ENCODE results near the gene CAPN5.
A peak's percentile ranks its signal among the peaks of the same experiment; 100 is the strongest.

Gene CAPN5

DNA sequence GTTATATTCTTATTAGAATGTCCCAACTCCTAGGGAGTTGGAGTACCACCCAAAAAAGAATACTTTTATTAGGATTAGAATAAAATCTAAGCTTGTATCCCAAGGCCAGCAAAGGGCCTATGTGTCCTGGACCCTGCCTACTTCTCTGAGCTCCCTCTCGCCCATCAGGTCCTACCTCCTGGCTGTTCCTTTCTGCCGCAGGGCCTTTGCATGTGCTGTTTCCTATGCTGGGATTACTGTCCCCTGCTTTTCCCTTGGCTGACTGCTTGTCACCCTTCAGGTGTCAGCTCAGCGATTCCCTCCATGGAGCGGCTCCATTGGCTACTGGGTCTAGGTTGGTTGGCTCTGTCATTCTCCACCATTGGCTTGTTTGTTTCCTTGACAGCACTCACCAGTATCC lies 74.7 kb downstream of the CAPN5 start:
- H4K12ac ChIP-seq (ENCODE audit: low read depth, low read length): no peak overlapping the region
- no peak overlapping the region for H3K23ac ChIP-seq (ENCODE audit: low read length)
- H2AFZ ChIP-seq (ENCODE audit: insufficient read depth, low read length, poor library complexity): no peak overlapping the region
- peaks cover 4% of the 10 kb centered on the region for H3K9me3 ChIP-seq (ENCODE audit: insufficient read depth, low read depth, low read length)
- no peak for DNase-seq
- no peak overlapping the region for H3K4me3 ChIP-seq (ENCODE audit: low read depth, low read length)
- H4K91ac ChIP-seq (ENCODE audit: low read depth, low read length): peak overlapping the region; percentile 30
- H3K18ac ChIP-seq (ENCODE audit: low read length): no peak overlapping the region
- no peak overlapping the region for H3K14ac ChIP-seq (ENCODE audit: low read length)
- H2BK120ac ChIP-seq (ENCODE audit: insufficient read depth, low read length, poor library complexity): no peak overlapping the region
- no peaks in the 10 kb centered on the region for H3K27me3 ChIP-seq (ENCODE audit: insufficient read depth, low read length)
- no peak overlapping the region for H2AK5ac ChIP-seq (ENCODE audit: low read length)
- WGBS (ENCODE audit: extremely low coverage, insufficient coverage, insufficient read length): no CpG with 5 or more reads among the region's 4 CpGs
- no peak overlapping the region for H2BK5ac ChIP-seq (ENCODE audit: low read depth, low read length, poor library complexity)
- H3K4ac ChIP-seq (ENCODE audit: low read depth, low read length): no peak overlapping the region
- H3K79me2 ChIP-seq (ENCODE audit: control insufficient read depth, insufficient read depth, low read length, poor library complexity): no peaks in the 10 kb centered on the region
- no peak overlapping the region for H3K9ac ChIP-seq (ENCODE audit: low read length)
- H2BK12ac ChIP-seq (ENCODE audit: low read length): no peak overlapping the region
- no peak overlapping the region for H3K4me2 ChIP-seq (ENCODE audit: low read length)
- no peak overlapping the region for H4K8ac ChIP-seq (ENCODE audit: low read depth, low read length)
- peaks cover 14 to 22% of the 10 kb centered on the region in 2 experiments for H3K4me1 ChIP-seq (ENCODE audit: control insufficient read depth in 1 of 2, insufficient read depth in 2 of 2, low read length in 2 of 2)
- H3K79me1 ChIP-seq (ENCODE audit: low read length): peaks cover 6% of the 10 kb centered on the region
- H3K27ac ChIP-seq (ENCODE audit: low read depth, low read length): no peak overlapping the region
- H3K36me3 ChIP-seq (ENCODE audit: control insufficient read depth in 1 of 2, insufficient read depth in 2 of 2, low read length in 2 of 2): no peaks in the 10 kb centered on the region

DNA sequence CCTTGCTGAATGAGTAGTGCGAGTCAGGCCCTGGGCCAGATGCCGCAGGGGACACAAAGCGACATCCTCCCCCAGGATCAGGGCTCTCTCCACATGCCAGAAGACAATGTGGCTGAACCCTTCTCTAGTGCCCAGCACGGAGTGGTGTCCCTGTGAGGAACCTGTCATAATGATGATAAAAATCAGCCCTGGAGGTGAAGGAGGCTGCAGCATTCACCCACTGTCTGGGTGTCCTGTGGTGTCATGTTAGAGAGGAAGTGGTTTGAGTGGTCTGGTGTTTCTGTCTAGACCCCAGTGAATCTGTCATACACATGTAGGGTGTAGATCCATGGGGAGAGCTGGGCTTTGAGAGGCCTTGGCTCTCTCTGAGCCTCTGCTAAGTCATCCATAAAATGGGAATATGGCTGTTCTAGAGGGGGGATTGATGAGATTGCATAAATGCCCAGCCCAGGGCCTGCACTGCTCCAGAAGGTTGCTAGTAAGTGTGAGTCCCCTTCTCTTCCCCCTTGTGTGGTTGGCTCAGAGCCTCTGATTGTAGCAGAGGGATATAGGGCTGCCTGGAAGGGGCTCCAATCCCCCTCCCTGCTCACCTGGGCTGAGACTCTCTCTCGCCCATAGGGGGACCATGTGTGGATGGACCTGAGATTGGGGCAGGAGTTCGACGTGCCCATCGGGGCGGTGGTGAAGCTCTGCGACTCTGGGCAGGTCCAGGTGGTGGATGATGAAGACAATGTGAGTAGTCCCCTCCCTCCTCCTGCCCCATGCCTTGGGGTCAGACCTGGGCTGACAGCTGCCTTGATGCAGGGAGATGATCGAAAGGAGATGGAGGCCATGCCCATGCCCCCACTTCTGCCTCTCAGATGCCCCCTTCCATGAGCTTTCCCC lies 75.6 kb downstream of the CAPN5 start:
- Histone ChIP-seq H2BK5ac (ENCODE audit: low read depth, low read length, poor library complexity) (no peak overlapping the region), H3K27ac (ENCODE audit: low read depth, low read length) (no peak overlapping the region), H2AFZ (ENCODE audit: insufficient read depth, low read length, poor library complexity) (no peak overlapping the region), H4K8ac (ENCODE audit: low read depth, low read length) (no peak overlapping the region), H3K4me2 (ENCODE audit: low read length) (no peak overlapping the region), H3K79me1 (ENCODE audit: low read length) (peaks cover 6% of the 10 kb centered on the region), H2BK120ac (ENCODE audit: insufficient read depth, low read length, poor library complexity) (no peak overlapping the region), H2BK12ac (ENCODE audit: low read length) (peak overlapping the region; percentile 2), H4K12ac (ENCODE audit: low read depth, low read length) (no peak overlapping the region), H3K4ac (ENCODE audit: low read depth, low read length) (no peak overlapping the region), H3K9ac (ENCODE audit: low read length) (no peak overlapping the region), H4K91ac (ENCODE audit: low read depth, low read length) (peak overlapping the region; percentile 36), H3K27me3 (ENCODE audit: insufficient read depth, low read length) (no peaks in the 10 kb centered on the region), H3K36me3 (ENCODE audit: control insufficient read depth in 1 of 2, insufficient read depth in 2 of 2, low read length in 2 of 2) (no peaks in the 10 kb centered on the region), H3K4me1 (ENCODE audit: control insufficient read depth in 1 of 2, insufficient read depth in 2 of 2, low read length in 2 of 2) (peaks cover 14 to 22% of the 10 kb centered on the region in 2 experiments), H3K18ac (ENCODE audit: low read length) (no peak overlapping the region), H2AK5ac (ENCODE audit: low read length) (peak overlapping the region; percentile 4), H3K23ac (ENCODE audit: low read length) (no peak overlapping the region), H3K14ac (ENCODE audit: low read length) (no peak overlapping the region), H3K79me2 (ENCODE audit: control insufficient read depth, insufficient read depth, low read length, poor library complexity) (no peaks in the 10 kb centered on the region), H3K9me3 (ENCODE audit: insufficient read depth, low read depth, low read length) (peaks cover 4% of the 10 kb centered on the region), H3K4me3 (ENCODE audit: low read depth, low read length) (no peak overlapping the region)
- no CpG with 5 or more reads among the region's 11 CpGs for WGBS (ENCODE audit: extremely low coverage, insufficient coverage, insufficient read length)
- peak in 1 of 2 donors; percentile 71 for DNase-seq

GRCh38 chr11:77143405-77144020 lies 76.7 kb downstream of the CAPN5 start:
- Histone ChIP-seq H3K27ac (ENCODE audit: low read depth, low read length) (no peak overlapping the region), H2AK5ac (ENCODE audit: low read length) (no peak overlapping the region), H3K79me1 (ENCODE audit: low read length) (peaks cover 6% of the 10 kb centered on the region), H3K36me3 (ENCODE audit: control insufficient read depth in 1 of 2, insufficient read depth in 2 of 2, low read length in 2 of 2) (no peaks in the 10 kb centered on the region), H3K18ac (ENCODE audit: low read length) (no peak overlapping the region), H3K4me2 (ENCODE audit: low read length) (no peak overlapping the region), H2BK12ac (ENCODE audit: low read length) (no peak overlapping the region), H3K9ac (ENCODE audit: low read length) (peak overlapping the region; percentile 18), H3K23ac (ENCODE audit: low read length) (no peak overlapping the region), H2BK5ac (ENCODE audit: low read depth, low read length, poor library complexity) (no peak overlapping the region), H3K4ac (ENCODE audit: low read depth, low read length) (no peak overlapping the region), H4K12ac (ENCODE audit: low read depth, low read length) (no peak overlapping the region), H3K79me2 (ENCODE audit: control insufficient read depth, insufficient read depth, low read length, poor library complexity) (no peaks in the 10 kb centered on the region), H3K27me3 (ENCODE audit: insufficient read depth, low read length) (peaks cover 4% of the 10 kb centered on the region), H4K91ac (ENCODE audit: low read depth, low read length) (no peak overlapping the region), H2AFZ (ENCODE audit: insufficient read depth, low read length, poor library complexity) (no peak overlapping the region), H3K4me3 (ENCODE audit: low read depth, low read length) (no peak overlapping the region), H3K9me3 (ENCODE audit: insufficient read depth, low read depth, low read length) (peaks cover 4% of the 10 kb centered on the region), H3K4me1 (ENCODE audit: control insufficient read depth in 1 of 2, insufficient read depth in 2 of 2, low read length in 2 of 2) (peaks cover 14 to 29% of the 10 kb centered on the region in 2 experiments), H2BK120ac (ENCODE audit: insufficient read depth, low read length, poor library complexity) (no peak overlapping the region), H4K8ac (ENCODE audit: low read depth, low read length) (no peak overlapping the region), H3K14ac (ENCODE audit: low read length) (no peak overlapping the region)
- no CpG with 5 or more reads among the region's 8 CpGs for WGBS (ENCODE audit: extremely low coverage, insufficient coverage, insufficient read length)
- DNase-seq: no peak

DNA sequence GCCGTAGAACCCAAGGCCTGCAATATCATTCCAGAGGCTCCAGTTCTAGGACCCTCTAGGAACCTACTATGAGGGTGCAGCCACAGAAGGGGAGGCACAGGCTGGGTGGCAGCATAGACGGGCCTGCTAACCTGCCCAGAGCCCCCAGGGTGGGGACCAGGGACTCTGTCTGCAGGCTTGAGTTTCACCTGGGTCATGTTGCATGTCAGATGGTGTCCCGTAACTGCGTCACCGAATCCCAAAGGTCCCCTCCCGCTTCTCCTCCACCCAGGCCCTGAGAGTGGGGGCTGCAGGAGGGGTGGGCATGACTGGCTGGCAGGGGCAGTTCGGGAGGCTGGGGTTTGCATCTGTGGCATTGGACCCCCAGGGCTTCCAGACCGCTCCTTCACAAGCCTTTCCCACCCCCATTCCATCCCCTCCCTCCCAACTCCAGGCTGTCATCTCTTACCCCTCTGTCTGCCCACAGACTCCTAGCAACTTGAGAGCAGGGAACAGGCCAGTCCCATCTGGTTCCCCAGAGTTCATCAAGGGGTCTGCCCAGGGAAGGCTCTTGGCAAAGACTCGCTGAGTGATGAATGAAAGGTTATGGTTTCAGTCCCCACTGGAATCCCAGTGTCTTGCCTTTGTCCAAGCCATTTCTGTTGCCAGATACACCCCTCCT lies 77.6 kb downstream of the CAPN5 start:
- no peak overlapping the region for H3K4ac ChIP-seq (ENCODE audit: low read depth, low read length)
- H2AK5ac ChIP-seq (ENCODE audit: low read length): no peak overlapping the region

More for the DNA sequence above, 77.6 kb downstream of the CAPN5 start:
- Histone ChIP-seq H2AFZ (ENCODE audit: insufficient read depth, low read length, poor library complexity) (no peak overlapping the region), H2BK120ac (ENCODE audit: insufficient read depth, low read length, poor library complexity) (no peak overlapping the region), H3K9ac (ENCODE audit: low read length) (no peak overlapping the region), H3K23ac (ENCODE audit: low read length) (no peak overlapping the region), H3K79me2 (ENCODE audit: control insufficient read depth, insufficient read depth, low read length, poor library complexity) (no peaks in the 10 kb centered on the region), H3K4me3 (ENCODE audit: low read depth, low read length) (no peak overlapping the region), H3K27me3 (ENCODE audit: insufficient read depth, low read length) (peaks cover 4% of the 10 kb centered on the region), H3K4me1 (ENCODE audit: control insufficient read depth in 1 of 2, insufficient read depth in 2 of 2, low read length in 2 of 2) (peaks cover 14 to 29% of the 10 kb centered on the region in 2 experiments), H3K79me1 (ENCODE audit: low read length) (peaks cover 6% of the 10 kb centered on the region), H3K18ac (ENCODE audit: low read length) (no peak overlapping the region), H3K36me3 (ENCODE audit: control insufficient read depth in 1 of 2, insufficient read depth in 2 of 2, low read length in 2 of 2) (no peaks in the 10 kb centered on the region), H2BK5ac (ENCODE audit: low read depth, low read length, poor library complexity) (no peak overlapping the region), H2BK12ac (ENCODE audit: low read length) (no peak overlapping the region), H3K9me3 (ENCODE audit: insufficient read depth, low read depth, low read length) (peaks cover 4% of the 10 kb centered on the region), H3K14ac (ENCODE audit: low read length) (no peak overlapping the region), H4K8ac (ENCODE audit: low read depth, low read length) (no peak overlapping the region), H3K27ac (ENCODE audit: low read depth, low read length) (no peak overlapping the region), H3K4me2 (ENCODE audit: low read length) (no peak overlapping the region), H4K12ac (ENCODE audit: low read depth, low read length) (no peak overlapping the region), H4K91ac (ENCODE audit: low read depth, low read length) (no peak overlapping the region)
- no peak for DNase-seq
- WGBS (ENCODE audit: extremely low coverage, insufficient coverage, insufficient read length): no CpG with 5 or more reads among the region's 9 CpGs
